HepG2 (cell line): Measurements from ENCODE around the gene GZF1. TPM values are rescaled to one million over a fixed set of nuclear protein-coding genes. Genes with fewer than 3 reads are reported as not detected.

ENCODE experiments used
- ELF1 ChIP-seq: sonication (generic); formaldehyde crosslinking; IDR thresholded peaks from 2 replicates; pipeline ENCODE4 v1.4.0; 2020; ENCODE audit warnings: missing genetic modification reagents
- FOXK2 ChIP-seq: fragments of 450-650 bp; IDR thresholded peaks from 2 replicates; pipeline ENCODE4 v1.6.1; 2016
- MED8 ChIP-seq: sonication (generic); formaldehyde crosslinking; IDR thresholded peaks from 2 replicates; pipeline ENCODE4 v1.8.1; 2023; ENCODE audit warnings: mild to moderate bottlenecking, missing genetic modification reagents; ENCODE audit not compliant: insufficient replicate concordance
- POGK ChIP-seq: sonication (generic); formaldehyde crosslinking; conservative IDR thresholded peaks from 2 replicates; pipeline ENCODE4 v1.8.0; 2022; ENCODE audit warnings: mild to moderate bottlenecking, moderate library complexity, missing genetic modification reagents
- SETDB1 ChIP-seq: sonication (generic); formaldehyde crosslinking; IDR thresholded peaks from 2 replicates; pipeline ENCODE4 v1.5.1; 2020; ENCODE audit warnings: missing genetic modification reagents, mild to moderate bottlenecking, borderline replicate concordance
- SP5 ChIP-seq: IDR thresholded peaks from 2 replicates; pipeline ENCODE4 v1.6.1; 2016; ENCODE audit warnings: low read depth, borderline replicate concordance
- SRSF1 ChIP-seq: fragments of 200-400 bp; formaldehyde crosslinking; optimal IDR thresholded peaks from 2 replicates; pipeline ENCODE3; 2017; ENCODE audit warnings: mild to moderate bottlenecking, low read depth, low read length, moderate library complexity
- STAT5B ChIP-seq: sonication (generic); formaldehyde crosslinking; IDR thresholded peaks from 2 replicates; pipeline ENCODE4 v1.4.0; 2020; ENCODE audit warnings: missing genetic modification reagents
- ZNF687 ChIP-seq: sonication (generic); formaldehyde crosslinking; IDR thresholded peaks from 2 replicates; pipeline ENCODE4 v1.5.1; 2020; ENCODE audit warnings: mild to moderate bottlenecking, missing genetic modification reagents, moderate library complexity
- polyA plus RNA-seq, 8 experiments: library from polyadenylated mRNA; depleted of rRNA in 3 of 8; stranded (reverse) in 7 of 8; unstranded in 1 of 8; fragments of >200 nt; fragmentation: Illumina TruSeq in 4 of 8; extraction: Trizol in 4 of 8; gene quantifications; 2 replicates each; pipeline versions ENCODE4 v1.2.1 to v1.2.3, GENCODE V29; 2011 to 2016; ENCODE audit warnings: low read depth in 4 of 8, missing spikeins in 1 of 8, mixed read lengths in 1 of 8; ENCODE audit not compliant: insufficient read depth in 1 of 8
- total RNA-seq, 5 experiments: library from RNA; depleted of rRNA; stranded (reverse); fragments of >200 nt; fragmentation: Illumina TruSeq; extraction: Trizol; gene quantifications; 2 replicates each; pipeline ENCODE4 v1.2.3, GENCODE V29; 2016; ENCODE audit warnings: low read depth in 1 of 5
- TF ChIP-seq, protein P1 (sequence below): sonication (generic); formaldehyde crosslinking; IDR thresholded peaks from 2 replicates; pipeline ENCODE4 v1.9.0; 2021; ENCODE audit warnings: missing genetic modification reagents, mild to moderate bottlenecking, borderline replicate concordance
- TF ChIP-seq, protein P2 (sequence below): sonication (generic); formaldehyde crosslinking; IDR thresholded peaks from 2 replicates; pipeline ENCODE4 v1.4.0; 2020; ENCODE audit warnings: mild to moderate bottlenecking, missing genetic modification reagents

Gene GZF1
- total and polyA plus RNA-seq, 2 of the 13 experiments (the other 11 are each of a cell fraction or from before 2014, with no cell fraction given) = 16.9 to 26.0 TPM

DNA sequence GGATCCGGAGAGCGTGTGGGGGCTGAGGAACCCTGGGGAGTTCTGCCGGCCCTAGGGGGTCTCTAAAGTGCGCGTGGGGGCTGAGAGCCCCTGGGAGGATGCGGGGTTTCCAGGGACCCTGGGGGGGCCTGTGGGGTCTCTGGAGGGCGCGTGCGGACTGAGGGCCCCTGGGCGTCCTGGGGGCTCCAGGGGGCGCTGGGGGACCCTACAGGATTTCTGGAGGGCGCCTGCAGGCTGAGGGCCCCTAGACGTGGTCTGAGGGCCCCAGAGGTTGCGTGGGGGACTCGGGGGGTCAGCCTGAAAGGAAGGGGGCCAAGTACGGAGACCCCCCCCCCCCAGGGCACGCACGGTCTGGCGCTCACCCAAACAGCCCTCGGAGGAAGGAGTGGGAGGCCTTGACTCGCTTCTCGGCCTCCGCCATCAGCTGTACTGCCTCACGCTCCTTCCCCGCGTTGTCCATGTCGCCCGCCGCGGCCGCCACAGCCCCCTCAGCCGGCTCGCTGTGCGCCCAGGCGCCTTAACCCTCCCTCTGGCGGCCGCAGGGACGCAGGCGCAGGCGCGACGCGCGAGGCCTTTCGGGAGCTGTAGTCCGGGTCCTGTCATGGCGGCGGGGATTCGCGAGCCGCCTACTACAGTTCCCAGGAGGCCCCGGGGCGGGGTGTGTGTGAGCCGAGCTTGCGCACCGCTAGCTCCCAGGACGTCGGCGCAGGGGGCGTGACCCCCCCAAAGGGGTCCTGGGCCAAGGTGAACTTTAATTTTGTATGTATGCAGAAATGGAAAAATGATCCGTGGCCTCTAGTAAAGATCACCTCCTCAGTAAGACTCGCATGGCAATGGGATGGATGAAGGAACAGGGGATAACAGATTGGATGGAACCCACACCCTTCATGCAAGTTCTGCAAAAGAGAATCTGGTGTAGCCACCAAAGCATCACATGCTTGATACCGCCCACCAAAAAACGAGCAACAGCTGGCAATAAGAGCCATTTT lies 59.3 kb downstream of the GZF1 start, which contains the start of gene NAPB (continued):
- TF ChIP-seq, protein P1, sequence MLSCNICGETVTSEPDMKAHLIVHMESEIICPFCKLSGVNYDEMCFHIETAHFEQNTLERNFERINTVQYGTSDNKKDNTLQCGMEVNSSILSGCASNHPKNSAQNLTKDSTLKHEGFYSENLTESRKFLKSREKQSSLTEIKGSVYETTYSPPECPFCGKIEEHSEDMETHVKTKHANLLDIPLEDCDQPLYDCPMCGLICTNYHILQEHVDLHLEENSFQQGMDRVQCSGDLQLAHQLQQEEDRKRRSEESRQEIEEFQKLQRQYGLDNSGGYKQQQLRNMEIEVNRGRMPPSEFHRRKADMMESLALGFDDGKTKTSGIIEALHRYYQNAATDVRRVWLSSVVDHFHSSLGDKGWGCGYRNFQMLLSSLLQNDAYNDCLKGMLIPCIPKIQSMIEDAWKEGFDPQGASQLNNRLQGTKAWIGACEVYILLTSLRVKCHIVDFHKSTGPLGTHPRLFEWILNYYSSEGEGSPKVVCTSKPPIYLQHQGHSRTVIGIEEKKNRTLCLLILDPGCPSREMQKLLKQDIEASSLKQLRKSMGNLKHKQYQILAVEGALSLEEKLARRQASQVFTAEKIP (CRISPR knock-in tag) = no peak
- no peak for TF ChIP-seq SETDB1 (CRISPR knock-in tag)
- no peak for TF ChIP-seq FOXK2
- peak; percentile 70 for TF ChIP-seq STAT5B (CRISPR knock-in tag)
- TF ChIP-seq ELF1 (CRISPR knock-in tag) = peak; percentile 76
- TF ChIP-seq, protein P2, sequence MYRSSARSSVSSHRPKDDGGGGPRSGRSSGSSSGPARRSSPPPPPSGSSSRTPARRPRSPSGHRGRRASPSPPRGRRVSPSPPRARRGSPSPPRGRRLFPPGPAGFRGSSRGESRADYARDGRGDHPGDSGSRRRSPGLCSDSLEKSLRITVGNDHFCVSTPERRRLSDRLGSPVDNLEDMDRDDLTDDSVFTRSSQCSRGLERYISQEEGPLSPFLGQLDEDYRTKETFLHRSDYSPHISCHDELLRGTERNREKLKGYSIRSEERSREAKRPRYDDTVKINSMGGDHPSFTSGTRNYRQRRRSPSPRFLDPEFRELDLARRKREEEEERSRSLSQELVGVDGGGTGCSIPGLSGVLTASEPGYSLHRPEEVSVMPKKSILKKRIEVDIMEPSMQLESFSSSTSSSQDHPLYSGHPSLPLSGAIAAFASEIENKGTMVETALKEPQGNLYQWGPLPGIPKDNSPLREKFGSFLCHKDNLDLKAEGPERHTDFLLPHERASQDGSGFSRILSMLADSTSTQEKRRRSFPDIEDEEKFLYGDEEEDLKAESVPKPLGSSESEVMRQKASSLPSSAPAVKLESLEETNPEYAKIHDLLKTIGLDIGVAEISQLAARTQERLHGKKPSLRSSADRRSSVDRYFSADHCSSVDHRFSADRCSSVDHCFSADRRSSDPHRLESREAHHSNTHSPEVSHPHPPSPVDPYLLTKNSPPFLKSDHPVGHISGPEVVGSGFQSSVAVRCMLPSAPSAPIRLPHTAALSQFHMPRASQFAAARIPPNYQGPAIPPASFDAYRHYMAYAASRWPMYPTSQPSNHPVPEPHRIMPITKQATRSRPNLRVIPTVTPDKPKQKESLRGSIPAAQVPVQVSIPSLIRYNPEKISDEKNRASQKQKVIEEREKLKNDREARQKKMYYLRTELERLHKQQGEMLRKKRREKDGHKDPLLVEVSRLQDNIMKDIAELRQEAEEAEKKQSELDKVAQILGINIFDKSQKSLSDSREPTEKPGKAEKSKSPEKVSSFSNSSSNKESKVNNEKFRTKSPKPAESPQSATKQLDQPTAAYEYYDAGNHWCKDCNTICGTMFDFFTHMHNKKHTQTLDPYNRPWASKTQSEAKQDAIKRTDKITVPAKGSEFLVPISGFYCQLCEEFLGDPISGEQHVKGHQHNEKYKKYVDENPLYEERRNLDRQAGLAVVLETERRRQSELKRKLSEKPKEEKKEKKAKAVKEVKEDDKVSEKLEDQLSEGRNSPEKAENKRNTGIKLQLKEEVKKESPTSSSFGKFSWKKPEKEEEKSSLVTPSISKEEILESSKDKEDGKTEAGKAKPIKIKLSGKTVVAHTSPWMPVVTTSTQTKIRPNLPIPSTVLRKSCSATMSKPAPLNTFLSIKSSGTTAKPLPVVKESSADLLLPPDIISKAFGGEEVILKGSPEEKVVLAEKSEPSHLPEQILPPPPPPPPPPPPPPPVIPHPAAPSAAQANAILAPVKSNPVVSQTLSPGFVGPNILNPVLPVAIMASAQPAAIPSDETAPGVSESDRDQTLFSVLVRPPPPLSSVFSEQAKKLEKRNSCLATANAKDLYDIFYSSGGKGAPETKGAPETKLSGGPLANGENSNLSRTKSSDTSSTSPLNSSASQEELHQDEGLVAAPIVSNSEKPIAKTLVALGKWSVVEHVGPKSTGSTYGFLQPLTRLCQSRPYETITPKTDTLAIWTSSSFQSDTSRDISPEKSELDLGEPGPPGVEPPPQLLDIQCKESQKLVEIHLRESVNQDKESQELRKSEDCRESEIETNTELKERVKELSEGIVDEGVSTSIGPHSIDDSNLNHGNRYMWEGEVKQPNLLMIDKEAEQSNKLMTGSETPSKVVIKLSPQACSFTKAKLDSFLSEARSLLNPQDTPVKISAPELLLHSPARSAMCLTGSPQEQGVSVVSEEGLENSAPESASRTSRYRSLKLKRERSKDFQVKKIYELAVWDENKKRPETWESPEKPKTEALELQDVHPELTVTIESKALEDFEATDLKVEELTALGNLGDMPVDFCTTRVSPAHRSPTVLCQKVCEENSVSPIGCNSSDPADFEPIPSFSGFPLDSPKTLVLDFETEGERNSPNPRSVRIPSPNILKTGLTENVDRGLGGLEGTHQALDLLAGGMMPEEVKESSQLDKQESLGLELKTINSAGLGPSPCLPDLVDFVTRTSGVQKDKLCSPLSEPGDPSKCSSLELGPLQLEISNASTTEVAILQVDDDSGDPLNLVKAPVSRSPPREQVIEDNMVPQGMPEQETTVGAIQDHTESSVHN = no peak; the same call in 1 of the 2 replicates
- peak; percentile 83 for TF ChIP-seq SRSF1
- no peak for TF ChIP-seq MED8 (CRISPR knock-in tag)
- TF ChIP-seq POGK = peak; percentile 97; the same call in 1 of the 2 replicates
- 0 out of 2 replicates have a peak, but pooled peaks have one; percentile 7 for TF ChIP-seq SP5 (CRISPR knock-in tag)
- peak; percentile 85 for TF ChIP-seq ZNF687 (CRISPR knock-in tag)
